Right atrium auricular region (tissue), 2 donors: Measurements from ENCODE around the gene ANTXR1. TPM values are rescaled to one million over a fixed set of nuclear protein-coding genes. Genes with fewer than 3 reads are reported as not detected.

Experiments used
- DNase-seq: peaks from one replicate; pipeline ENCODE4 v3.0.0-alpha.2; 2019; ENCODE audit warnings: low spot score
- H3K27ac ChIP-seq, 2 donors: fragments of 200-600 bp; sonication (generic); 1 replicate in 1 of 2; 2 replicates in 1 of 2; pipeline ENCODE4 v1.5.1; 2016 to 2019
- H3K27me3 ChIP-seq, 2 donors: fragments of 200-600 bp; sonication (generic); one replicate each; pipeline versions ENCODE4 v1.5.1 to v1.6.0; 2017 to 2019
- H3K36me3 ChIP-seq: fragments of 200-600 bp; sonication (generic); one replicate; pipeline ENCODE4 v1.5.1; 2016
- H3K4me1 ChIP-seq, 2 donors: fragments of 200-600 bp; sonication (generic); one replicate each; pipeline versions ENCODE4 v1.5.1 to v1.6.0; 2017 to 2019
- H3K4me3 ChIP-seq, 2 donors: fragments of 200-600 bp; sonication (generic); 1 replicate in 1 of 2; 2 replicates in 1 of 2; pipeline ENCODE4 v1.5.1; 2017 to 2019; ENCODE audit warnings: mild to moderate bottlenecking in 1 of 2, moderate library complexity in 1 of 2
- H3K9me3 ChIP-seq, 2 donors: fragments of 200-600 bp; sonication (generic); one replicate each; pipeline ENCODE4 v1.5.1; 2019
- total RNA-seq, 2 donors: library from RNA; depleted of rRNA; stranded (reverse); fragments of >200 nt; gene quantifications; one replicate each; pipeline ENCODE4 v1.1.0, GENCODE V29; 2016
- TF ChIP-seq, protein P1 (sequence below), 2 donors: fragments of 200-600 bp; sonication (generic); IDR thresholded peaks; one replicate each; pipeline ENCODE4 v1.5.1; 2019; ENCODE audit warnings: antibody characterized with exemption in 2 of 2

ANTXR1 gene
- total RNA-seq, 2 donors from 2014 or later = 27.3 to 52.2 TPM

DNA sequence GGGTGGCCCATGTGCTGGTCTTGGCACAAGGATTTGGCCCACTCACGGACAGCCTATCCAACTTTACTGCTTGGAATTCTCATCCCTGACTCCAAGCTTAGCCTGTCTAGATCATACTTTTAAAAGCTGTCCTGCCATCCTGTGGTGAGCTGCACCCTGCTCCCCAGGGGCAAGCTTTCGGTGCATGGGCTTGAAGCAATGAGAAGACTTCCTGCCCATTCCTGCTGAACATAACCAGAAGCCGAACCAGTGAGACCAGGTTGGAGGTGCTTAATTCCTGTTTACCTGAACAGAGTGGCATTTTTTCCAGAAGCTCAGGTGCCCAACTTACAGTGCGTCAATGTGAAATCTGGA lies 154.5 kb downstream of the ANTXR1 start:
- H3K4me3 ChIP-seq = no peak overlapping the region
- H3K36me3 ChIP-seq = no peaks in the 10 kb centered on the region
- DNase-seq = no peak
- H3K9me3 ChIP-seq = no peaks in the 10 kb centered on the region
- no peaks in the 10 kb centered on the region for H3K27me3 ChIP-seq
- peaks cover 0 to 43% of the 10 kb centered on the region in 2 donors for H3K4me1 ChIP-seq
- no peak overlapping the region for H3K27ac ChIP-seq
- TF ChIP-seq, protein P1, sequence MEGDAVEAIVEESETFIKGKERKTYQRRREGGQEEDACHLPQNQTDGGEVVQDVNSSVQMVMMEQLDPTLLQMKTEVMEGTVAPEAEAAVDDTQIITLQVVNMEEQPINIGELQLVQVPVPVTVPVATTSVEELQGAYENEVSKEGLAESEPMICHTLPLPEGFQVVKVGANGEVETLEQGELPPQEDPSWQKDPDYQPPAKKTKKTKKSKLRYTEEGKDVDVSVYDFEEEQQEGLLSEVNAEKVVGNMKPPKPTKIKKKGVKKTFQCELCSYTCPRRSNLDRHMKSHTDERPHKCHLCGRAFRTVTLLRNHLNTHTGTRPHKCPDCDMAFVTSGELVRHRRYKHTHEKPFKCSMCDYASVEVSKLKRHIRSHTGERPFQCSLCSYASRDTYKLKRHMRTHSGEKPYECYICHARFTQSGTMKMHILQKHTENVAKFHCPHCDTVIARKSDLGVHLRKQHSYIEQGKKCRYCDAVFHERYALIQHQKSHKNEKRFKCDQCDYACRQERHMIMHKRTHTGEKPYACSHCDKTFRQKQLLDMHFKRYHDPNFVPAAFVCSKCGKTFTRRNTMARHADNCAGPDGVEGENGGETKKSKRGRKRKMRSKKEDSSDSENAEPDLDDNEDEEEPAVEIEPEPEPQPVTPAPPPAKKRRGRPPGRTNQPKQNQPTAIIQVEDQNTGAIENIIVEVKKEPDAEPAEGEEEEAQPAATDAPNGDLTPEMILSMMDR (IDR thresholded peaks at IDR 0.05) = no peak

DNA sequence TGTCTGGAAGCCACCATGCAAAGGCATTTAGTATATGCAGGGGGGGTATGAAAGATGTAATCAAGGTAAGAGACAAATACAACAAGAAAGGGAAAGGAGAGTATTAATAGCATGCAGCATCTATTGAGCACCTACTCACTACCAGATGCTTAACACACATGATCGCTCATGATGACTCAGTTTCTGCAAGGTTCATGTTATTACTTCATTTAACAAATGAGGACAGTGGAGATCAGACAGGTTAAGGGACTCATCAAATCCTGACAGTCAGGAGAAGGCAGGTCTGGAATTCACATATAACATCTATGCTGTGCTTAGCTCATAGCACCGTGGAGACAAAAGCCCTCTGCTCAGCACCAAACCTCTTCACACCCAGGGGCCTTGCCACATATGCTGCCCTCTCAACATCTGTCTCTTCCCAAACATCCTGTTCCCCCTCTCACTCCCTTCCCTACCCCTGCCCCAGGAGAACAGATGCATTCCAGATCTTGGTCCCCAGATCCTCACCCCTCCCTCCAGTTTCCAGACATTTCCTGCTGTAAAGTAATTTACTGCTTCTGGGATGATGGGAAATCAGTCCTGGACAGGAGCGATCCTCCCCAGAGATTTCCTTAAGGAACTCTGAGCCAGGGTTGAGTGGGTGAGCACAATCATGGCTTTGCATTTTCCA lies 155.3 kb downstream of the ANTXR1 start:
- no peak overlapping the region for H3K4me3 ChIP-seq

DNA sequence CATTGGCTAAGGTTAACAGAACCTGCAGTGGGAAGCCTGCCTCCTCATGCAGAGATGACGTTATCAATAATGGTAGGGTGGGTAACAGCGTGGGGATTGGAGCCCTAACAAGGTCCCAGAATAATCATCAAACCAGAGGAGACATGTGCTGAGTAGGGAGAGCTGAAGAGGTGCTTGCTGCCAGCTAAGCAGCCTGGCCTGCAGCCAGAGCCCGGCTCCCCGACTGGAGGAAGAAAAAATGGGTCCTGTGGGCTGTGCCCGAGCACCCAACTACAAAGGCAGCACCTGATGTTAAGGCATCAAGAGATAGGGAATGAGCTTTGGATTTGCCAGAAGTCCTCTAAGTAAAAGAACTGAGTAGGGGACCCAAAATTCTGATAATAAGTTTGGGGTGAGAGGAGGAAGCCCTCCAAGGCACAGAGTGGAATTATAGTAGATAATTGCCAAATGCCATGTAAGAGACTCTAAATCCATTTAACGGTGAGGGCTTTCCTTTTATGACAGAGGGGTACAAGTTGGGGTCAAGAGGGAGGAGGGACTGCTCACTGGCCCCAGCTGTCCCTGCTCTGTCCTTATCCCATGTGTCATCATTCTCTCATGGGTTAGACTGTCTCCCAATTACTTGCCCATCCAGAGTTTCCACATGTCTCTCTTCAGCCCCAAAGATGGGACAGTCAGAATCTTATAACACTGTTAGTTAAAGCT lies 156.1 kb downstream of the ANTXR1 start:
- Histone ChIP-seq H3K27me3 (no peaks in the 10 kb centered on the region), H3K27ac (no peak overlapping the region), H3K9me3 (no peaks in the 10 kb centered on the region), H3K4me3 (no peak overlapping the region), H3K4me1 (peaks cover 0 to 26% of the 10 kb centered on the region in 2 donors), H3K36me3 (no peaks in the 10 kb centered on the region)
- no peak for DNase-seq
- TF ChIP-seq, protein P1 (IDR thresholded peaks at IDR 0.05) = no peak

More for the DNA sequence above, 155.3 kb downstream of the ANTXR1 start:
- Histone ChIP-seq H3K9me3 (no peaks in the 10 kb centered on the region), H3K27me3 (no peaks in the 10 kb centered on the region), H3K4me1 (peaks cover 0 to 35% of the 10 kb centered on the region in 2 donors), H3K27ac (no peak overlapping the region), H3K36me3 (no peaks in the 10 kb centered on the region)
- TF ChIP-seq, protein P1 (IDR thresholded peaks at IDR 0.05) = no peak
- no peak for DNase-seq

DNA sequence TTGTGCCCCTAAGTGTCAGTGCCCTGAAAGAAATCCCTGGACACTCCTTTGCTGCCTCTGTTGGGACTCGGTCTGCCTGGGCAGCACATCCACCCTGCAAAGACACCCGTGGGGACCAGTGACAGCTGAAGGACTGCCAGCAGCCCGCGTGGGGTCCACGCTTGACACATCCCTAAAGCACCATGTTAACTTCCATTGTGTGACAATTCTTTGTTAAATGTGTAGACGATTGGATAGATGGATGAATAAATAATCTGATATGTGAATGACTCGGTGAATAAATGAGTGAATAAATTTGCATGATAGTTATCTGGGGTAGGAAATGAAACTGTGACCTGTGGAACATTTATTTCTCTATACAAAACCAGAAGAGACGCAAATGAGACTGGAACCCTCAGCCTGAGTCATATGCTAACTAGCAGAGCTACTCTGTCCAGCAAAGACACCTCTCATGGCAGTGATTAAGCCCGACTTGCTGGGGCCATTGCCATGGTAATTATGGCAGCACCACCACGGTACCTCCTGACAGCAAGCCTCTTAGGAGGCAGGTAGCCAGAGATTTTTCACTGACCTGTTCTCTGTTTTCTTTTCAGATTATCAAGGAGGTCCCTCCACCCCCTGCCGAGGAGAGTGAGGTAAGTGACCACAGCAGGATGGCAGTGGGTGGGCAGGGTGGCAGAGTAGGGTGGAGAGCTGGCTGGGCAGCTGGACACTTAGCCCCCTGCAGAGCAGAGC lies 156.8 kb downstream of the ANTXR1 start:
- DNase-seq = no peak
- no peaks in the 10 kb centered on the region for H3K36me3 ChIP-seq
- no peak overlapping the region for H3K4me3 ChIP-seq
- no peaks in the 10 kb centered on the region for H3K9me3 ChIP-seq
- no peaks in the 10 kb centered on the region for H3K27me3 ChIP-seq
- peaks cover 0 to 19% of the 10 kb centered on the region in 2 donors for H3K4me1 ChIP-seq
- TF ChIP-seq, protein P1 (IDR thresholded peaks at IDR 0.05) = no peak
- peak overlapping the region in 1 of 2 donors; percentile 28 for H3K27ac ChIP-seq

DNA sequence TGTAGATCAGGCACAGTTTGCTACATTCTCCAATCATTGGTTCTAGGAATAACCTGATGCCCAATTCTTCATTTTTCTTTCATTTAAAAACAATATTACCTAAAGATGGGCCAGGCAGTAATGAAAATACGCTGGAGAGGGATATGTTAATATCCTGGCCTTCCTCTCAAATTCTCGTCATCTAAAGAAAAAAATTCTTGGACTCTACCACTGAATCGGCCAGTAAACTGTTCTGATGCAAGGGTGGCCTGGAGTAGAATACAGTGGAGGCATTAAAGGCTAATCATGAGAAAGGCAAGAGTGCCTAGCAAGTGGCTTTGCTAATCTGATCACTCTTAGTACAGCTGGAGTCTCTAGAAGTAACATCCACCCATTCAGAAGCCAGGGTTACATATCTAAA lies 157.7 kb downstream of the ANTXR1 start:
- TF ChIP-seq, protein P1 (IDR thresholded peaks at IDR 0.05) = no peak
- Histone ChIP-seq H3K27me3 (no peaks in the 10 kb centered on the region), H3K27ac (peak overlapping the region in 1 of 2 donors; percentile 28), H3K4me3 (no peak overlapping the region), H3K36me3 (no peaks in the 10 kb centered on the region), H3K9me3 (no peaks in the 10 kb centered on the region), H3K4me1 (peaks cover 0 to 16% of the 10 kb centered on the region in 2 donors)
- DNase-seq = no peak
